ENCODE measurements around the gene CATSPERB.

GRCh38 chr14:91685600-91685999 is 46.3 kb downstream of the CATSPERB start:
- TF ChIP-seq, protein P1, sequence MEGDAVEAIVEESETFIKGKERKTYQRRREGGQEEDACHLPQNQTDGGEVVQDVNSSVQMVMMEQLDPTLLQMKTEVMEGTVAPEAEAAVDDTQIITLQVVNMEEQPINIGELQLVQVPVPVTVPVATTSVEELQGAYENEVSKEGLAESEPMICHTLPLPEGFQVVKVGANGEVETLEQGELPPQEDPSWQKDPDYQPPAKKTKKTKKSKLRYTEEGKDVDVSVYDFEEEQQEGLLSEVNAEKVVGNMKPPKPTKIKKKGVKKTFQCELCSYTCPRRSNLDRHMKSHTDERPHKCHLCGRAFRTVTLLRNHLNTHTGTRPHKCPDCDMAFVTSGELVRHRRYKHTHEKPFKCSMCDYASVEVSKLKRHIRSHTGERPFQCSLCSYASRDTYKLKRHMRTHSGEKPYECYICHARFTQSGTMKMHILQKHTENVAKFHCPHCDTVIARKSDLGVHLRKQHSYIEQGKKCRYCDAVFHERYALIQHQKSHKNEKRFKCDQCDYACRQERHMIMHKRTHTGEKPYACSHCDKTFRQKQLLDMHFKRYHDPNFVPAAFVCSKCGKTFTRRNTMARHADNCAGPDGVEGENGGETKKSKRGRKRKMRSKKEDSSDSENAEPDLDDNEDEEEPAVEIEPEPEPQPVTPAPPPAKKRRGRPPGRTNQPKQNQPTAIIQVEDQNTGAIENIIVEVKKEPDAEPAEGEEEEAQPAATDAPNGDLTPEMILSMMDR (IDR thresholded peaks at IDR 0.05), result no peak
- no peak for TF ChIP-seq POLR2A (IDR thresholded peaks at IDR 0.05)
